T-helper 1 cell treated with Interleukin-12 subunit alpha and Interleukin-12 subunit beta and Interleukin-4 antibody, amounts not matched to agents 30 μg/mL and 1 μg/mL, for 36 hours (primary cell): ENCODE measurements around the gene PACSIN3.

ENCODE experiments used
- H3K27ac Mint-ChIP-seq: one replicate; pipeline ENCODE4 v1.8.0; 2021; ENCODE audit warnings: mild to moderate bottlenecking, mixed read lengths
- H3K27me3 Mint-ChIP-seq: one replicate; pipeline ENCODE4 v1.8.0; 2021; ENCODE audit warnings: low read depth, mixed read lengths
- H3K36me3 Mint-ChIP-seq: one replicate; pipeline ENCODE4 v1.8.0; 2021; ENCODE audit warnings: low read depth, mixed read lengths
- H3K4me1 Mint-ChIP-seq: one replicate; pipeline ENCODE4 v1.8.0; 2021; ENCODE audit warnings: low read depth, mixed read lengths
- H3K4me3 Mint-ChIP-seq: one replicate; pipeline ENCODE4 v1.8.0; 2021; ENCODE audit warnings: mild to moderate bottlenecking, moderate library complexity, mixed read lengths
- H3K9me3 Mint-ChIP-seq: one replicate; pipeline ENCODE4 v1.8.0; 2021; ENCODE audit warnings: mixed read lengths

The PACSIN3 gene

GRCh38 chr11:47176328-47177228 is 9.7 kb downstream of the PACSIN3 start, which contains the start of gene ARFGAP2:
TSS of gene ARFGAP2 (minus strand) at chr11:47176879. CDS start at chr11:47176853, 26 bp downstream.
- H3K9me3 Mint-ChIP-seq: no peaks in the 10 kb centered on the region
- H3K36me3 Mint-ChIP-seq: peaks cover 16% of the 10 kb centered on the region
- peaks cover 34% of the 10 kb centered on the region for H3K4me1 Mint-ChIP-seq
- H3K27ac Mint-ChIP-seq: peak within 1 kb of the TSS; percentile 99
- no peaks in the 10 kb centered on the region for H3K27me3 Mint-ChIP-seq
- peak within 1 kb of the TSS; percentile 97 for H3K4me3 Mint-ChIP-seq

- Mint-ChIP-seq H3K36me3 (peaks cover 20% of the 10 kb centered on the region), H3K4me1 (peaks cover 35% of the 10 kb centered on the region)
Observed at GRCh38 chr11:47175746-47176327, 10.4 kb downstream of the PACSIN3 start.

GRCh38 chr11:47172740-47173336 is 13.4 kb downstream of the PACSIN3 start:
- Mint-ChIP-seq H3K36me3 (peaks cover 26% of the 10 kb centered on the region), H3K4me1 (peaks cover 30% of the 10 kb centered on the region), H3K4me3 (no peak overlapping the region), H3K27me3 (no peaks in the 10 kb centered on the region), H3K27ac (no peak overlapping the region), H3K9me3 (no peaks in the 10 kb centered on the region)

More at GRCh38 chr11:47175746-47176327, 10.4 kb downstream of the PACSIN3 start:
- Mint-ChIP-seq H3K4me3 (peak overlapping the region; percentile 95), H3K9me3 (no peaks in the 10 kb centered on the region), H3K27ac (peak overlapping the region; percentile 94), H3K27me3 (no peaks in the 10 kb centered on the region)

GRCh38 chr11:47171856-47172255 is 14.4 kb downstream of the PACSIN3 start:
- Mint-ChIP-seq H3K36me3 (peaks cover 24% of the 10 kb centered on the region), H3K9me3 (no peaks in the 10 kb centered on the region), H3K27me3 (no peaks in the 10 kb centered on the region), H3K27ac (no peak overlapping the region), H3K4me3 (no peak overlapping the region), H3K4me1 (peaks cover 23% of the 10 kb centered on the region)

GRCh38 chr11:47171061-47171838 is 15.0 kb downstream of the PACSIN3 start:
- H3K27ac Mint-ChIP-seq: peak overlapping the region; percentile 41
- H3K4me1 Mint-ChIP-seq: peaks cover 23% of the 10 kb centered on the region
- H3K9me3 Mint-ChIP-seq: no peaks in the 10 kb centered on the region
- peaks cover 26% of the 10 kb centered on the region for H3K36me3 Mint-ChIP-seq
- H3K27me3 Mint-ChIP-seq: no peaks in the 10 kb centered on the region
- H3K4me3 Mint-ChIP-seq: no peak overlapping the region

- peaks cover 24% of the 10 kb centered on the region for H3K36me3 Mint-ChIP-seq
- H3K4me3 Mint-ChIP-seq: no peak overlapping the region
- no peaks in the 10 kb centered on the region for H3K9me3 Mint-ChIP-seq
- peaks cover 3% of the 10 kb centered on the region for H3K4me1 Mint-ChIP-seq
- H3K27ac Mint-ChIP-seq: no peak overlapping the region
- no peaks in the 10 kb centered on the region for H3K27me3 Mint-ChIP-seq
Observed at GRCh38 chr11:47166368-47166767, 19.9 kb downstream of the PACSIN3 start.

- H3K4me1 Mint-ChIP-seq: no peaks in the 10 kb centered on the region
- no peaks in the 10 kb centered on the region for H3K9me3 Mint-ChIP-seq
- H3K36me3 Mint-ChIP-seq: peaks cover 20% of the 10 kb centered on the region
- H3K4me3 Mint-ChIP-seq: no peak overlapping the region
- no peaks in the 10 kb centered on the region for H3K27me3 Mint-ChIP-seq
- no peak overlapping the region for H3K27ac Mint-ChIP-seq
Observed at GRCh38 chr11:47165253-47165840, 20.9 kb downstream of the PACSIN3 start.

GRCh38 chr11:47164321-47164720 is 21.9 kb downstream of the PACSIN3 start:
- no peak overlapping the region for H3K27ac Mint-ChIP-seq
- H3K36me3 Mint-ChIP-seq: peaks cover 20% of the 10 kb centered on the region
- no peaks in the 10 kb centered on the region for H3K27me3 Mint-ChIP-seq
- no peak overlapping the region for H3K4me3 Mint-ChIP-seq
- H3K4me1 Mint-ChIP-seq: no peaks in the 10 kb centered on the region
- H3K9me3 Mint-ChIP-seq: no peaks in the 10 kb centered on the region

- Mint-ChIP-seq H3K36me3 (peaks cover 20% of the 10 kb centered on the region), H3K4me3 (no peak overlapping the region), H3K9me3 (no peaks in the 10 kb centered on the region), H3K27ac (no peak overlapping the region), H3K4me1 (no peaks in the 10 kb centered on the region), H3K27me3 (no peaks in the 10 kb centered on the region)
Observed at GRCh38 chr11:47163898-47164297, 22.3 kb downstream of the PACSIN3 start.

- no peaks in the 10 kb centered on the region for H3K4me1 Mint-ChIP-seq
- H3K27me3 Mint-ChIP-seq: no peaks in the 10 kb centered on the region
- peaks cover 19% of the 10 kb centered on the region for H3K36me3 Mint-ChIP-seq
- H3K9me3 Mint-ChIP-seq: no peaks in the 10 kb centered on the region
- no peak overlapping the region for H3K27ac Mint-ChIP-seq
- no peak overlapping the region for H3K4me3 Mint-ChIP-seq
Observed at GRCh38 chr11:47163193-47163592, 23.0 kb downstream of the PACSIN3 start.

- no peaks in the 10 kb centered on the region for H3K9me3 Mint-ChIP-seq
- no peaks in the 10 kb centered on the region for H3K4me1 Mint-ChIP-seq
- no peaks in the 10 kb centered on the region for H3K27me3 Mint-ChIP-seq
- H3K4me3 Mint-ChIP-seq: no peak overlapping the region
- peaks cover 15% of the 10 kb centered on the region for H3K36me3 Mint-ChIP-seq
- H3K27ac Mint-ChIP-seq: no peak overlapping the region
Observed at GRCh38 chr11:47162426-47162825, 23.8 kb downstream of the PACSIN3 start.

GRCh38 chr11:47161890-47162289 is 24.3 kb downstream of the PACSIN3 start:
- H3K27me3 Mint-ChIP-seq: no peaks in the 10 kb centered on the region
- H3K27ac Mint-ChIP-seq: peak overlapping the region; percentile 20
- H3K9me3 Mint-ChIP-seq: no peaks in the 10 kb centered on the region
- peaks cover 15% of the 10 kb centered on the region for H3K36me3 Mint-ChIP-seq
- no peaks in the 10 kb centered on the region for H3K4me1 Mint-ChIP-seq
- no peak overlapping the region for H3K4me3 Mint-ChIP-seq

- Mint-ChIP-seq H3K27me3 (no peaks in the 10 kb centered on the region), H3K4me1 (no peaks in the 10 kb centered on the region), H3K9me3 (no peaks in the 10 kb centered on the region), H3K36me3 (peaks cover 14% of the 10 kb centered on the region), H3K27ac (no peak overlapping the region), H3K4me3 (no peak overlapping the region)
Observed at GRCh38 chr11:47161134-47161854, 24.9 kb downstream of the PACSIN3 start.
